ENCODE measurements around the gene CPED1. TPM values are rescaled to one million over a fixed set of nuclear protein-coding genes. Genes with fewer than 3 reads are reported as not detected.

Gene CPED1
- total RNA-seq, 1 donor from 2014 or later = not detected

DNA sequence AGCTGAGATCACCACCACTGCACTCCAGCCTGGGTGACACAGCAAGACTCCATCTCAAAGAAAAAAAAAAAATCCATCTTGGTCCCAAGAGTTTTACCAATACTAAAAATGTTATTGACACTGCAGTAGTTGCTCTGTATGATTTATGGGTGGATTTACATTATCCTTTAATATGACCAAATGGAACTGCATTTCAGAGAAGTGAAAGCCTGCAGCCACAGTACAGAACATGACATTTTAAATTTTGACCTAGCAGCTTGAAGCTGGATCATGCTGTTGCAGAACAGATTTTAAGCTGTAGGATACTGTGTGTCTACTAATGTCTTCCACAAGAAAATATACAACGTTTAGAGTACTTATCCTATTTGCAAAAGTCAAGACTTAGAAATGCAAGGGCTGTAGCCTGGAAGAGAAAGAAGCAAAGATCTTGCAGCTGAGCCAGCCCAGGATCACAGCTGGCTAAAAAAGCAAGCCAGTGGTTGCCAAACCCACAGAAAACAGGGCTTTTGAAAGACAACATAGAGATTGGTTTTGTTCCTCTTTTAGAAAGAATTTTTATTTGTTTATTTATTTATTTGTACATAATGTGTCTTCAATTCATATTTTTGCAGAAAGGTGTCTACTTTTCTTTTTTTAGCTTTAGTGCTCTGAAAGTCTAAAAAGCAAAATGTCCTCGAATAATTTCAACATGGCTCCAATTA, 285.1 kb downstream of the CPED1 start:
- no peak for DNase-seq
- no peak overlapping the region for H3K4me3 Mint-ChIP-seq (ENCODE audit: unreplicated experiment)
- no peaks in the 10 kb centered on the region for H3K27me3 Mint-ChIP-seq (ENCODE audit: unreplicated experiment)
- no peaks in the 10 kb centered on the region for H3K36me3 Mint-ChIP-seq (ENCODE audit: unreplicated experiment)
- no peaks in the 10 kb centered on the region for H3K9me3 Mint-ChIP-seq (ENCODE audit: unreplicated experiment)
- H3K4me1 Mint-ChIP-seq (ENCODE audit: low read depth, unreplicated experiment) = no peaks in the 10 kb centered on the region
- no peak overlapping the region for H3K27ac Mint-ChIP-seq (ENCODE audit: unreplicated experiment)
- TF ChIP-seq, protein P1, sequence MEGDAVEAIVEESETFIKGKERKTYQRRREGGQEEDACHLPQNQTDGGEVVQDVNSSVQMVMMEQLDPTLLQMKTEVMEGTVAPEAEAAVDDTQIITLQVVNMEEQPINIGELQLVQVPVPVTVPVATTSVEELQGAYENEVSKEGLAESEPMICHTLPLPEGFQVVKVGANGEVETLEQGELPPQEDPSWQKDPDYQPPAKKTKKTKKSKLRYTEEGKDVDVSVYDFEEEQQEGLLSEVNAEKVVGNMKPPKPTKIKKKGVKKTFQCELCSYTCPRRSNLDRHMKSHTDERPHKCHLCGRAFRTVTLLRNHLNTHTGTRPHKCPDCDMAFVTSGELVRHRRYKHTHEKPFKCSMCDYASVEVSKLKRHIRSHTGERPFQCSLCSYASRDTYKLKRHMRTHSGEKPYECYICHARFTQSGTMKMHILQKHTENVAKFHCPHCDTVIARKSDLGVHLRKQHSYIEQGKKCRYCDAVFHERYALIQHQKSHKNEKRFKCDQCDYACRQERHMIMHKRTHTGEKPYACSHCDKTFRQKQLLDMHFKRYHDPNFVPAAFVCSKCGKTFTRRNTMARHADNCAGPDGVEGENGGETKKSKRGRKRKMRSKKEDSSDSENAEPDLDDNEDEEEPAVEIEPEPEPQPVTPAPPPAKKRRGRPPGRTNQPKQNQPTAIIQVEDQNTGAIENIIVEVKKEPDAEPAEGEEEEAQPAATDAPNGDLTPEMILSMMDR (IDR thresholded peaks at IDR 0.05; ENCODE audit: partially characterized antibody, unreplicated experiment) = no peak

DNA sequence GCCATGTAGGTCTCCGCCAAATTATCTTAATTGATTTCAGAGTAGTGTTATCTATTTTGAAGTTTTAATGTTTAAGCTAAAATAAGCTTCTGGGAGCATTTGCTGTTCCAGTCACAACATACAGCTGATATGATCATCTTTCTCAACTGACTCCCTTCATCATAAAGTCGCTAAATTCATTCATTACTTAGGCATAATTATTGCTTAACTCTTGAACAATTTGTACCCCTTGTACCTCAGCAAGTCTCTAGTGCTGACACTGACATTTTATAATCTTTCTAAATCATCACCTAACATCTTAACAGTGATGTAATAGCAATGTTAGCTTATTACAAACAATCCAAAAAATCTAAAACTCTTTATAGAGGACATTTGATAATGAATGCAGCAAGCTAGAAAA, 286.0 kb downstream of the CPED1 start:
- H3K36me3 Mint-ChIP-seq (ENCODE audit: unreplicated experiment) = no peaks in the 10 kb centered on the region
- no peaks in the 10 kb centered on the region for H3K9me3 Mint-ChIP-seq (ENCODE audit: unreplicated experiment)
- no peak overlapping the region for H3K27ac Mint-ChIP-seq (ENCODE audit: unreplicated experiment)
- H3K4me1 Mint-ChIP-seq (ENCODE audit: low read depth, unreplicated experiment) = no peaks in the 10 kb centered on the region
- H3K4me3 Mint-ChIP-seq (ENCODE audit: unreplicated experiment) = no peak overlapping the region
- no peak for DNase-seq
- TF ChIP-seq, protein P1 (IDR thresholded peaks at IDR 0.05; ENCODE audit: partially characterized antibody, unreplicated experiment) = no peak
- H3K27me3 Mint-ChIP-seq (ENCODE audit: unreplicated experiment) = no peaks in the 10 kb centered on the region

DNA sequence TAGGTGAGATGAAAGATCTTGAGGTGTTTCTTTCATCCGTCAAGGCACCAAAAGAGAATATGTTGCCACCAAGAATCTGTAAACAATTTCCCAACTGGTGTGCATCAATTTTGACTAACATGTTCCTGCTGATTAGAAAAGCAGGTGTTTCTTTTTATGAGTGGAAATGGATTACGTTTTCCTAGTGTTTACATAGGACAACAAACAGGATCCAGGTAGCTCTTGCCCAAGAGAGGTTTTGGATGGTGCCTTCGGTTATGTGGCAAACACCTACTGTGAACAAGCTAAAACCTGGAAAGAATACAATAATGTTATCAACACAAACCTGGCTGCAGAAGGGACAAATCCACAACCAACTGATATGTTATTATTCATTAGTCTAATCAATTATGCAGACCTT, 286.7 kb downstream of the CPED1 start:
- TF ChIP-seq, protein P1 (IDR thresholded peaks at IDR 0.05; ENCODE audit: partially characterized antibody, unreplicated experiment) = no peak
- H3K36me3 Mint-ChIP-seq (ENCODE audit: unreplicated experiment) = no peaks in the 10 kb centered on the region
- H3K4me3 Mint-ChIP-seq (ENCODE audit: unreplicated experiment) = no peak overlapping the region

DNA sequence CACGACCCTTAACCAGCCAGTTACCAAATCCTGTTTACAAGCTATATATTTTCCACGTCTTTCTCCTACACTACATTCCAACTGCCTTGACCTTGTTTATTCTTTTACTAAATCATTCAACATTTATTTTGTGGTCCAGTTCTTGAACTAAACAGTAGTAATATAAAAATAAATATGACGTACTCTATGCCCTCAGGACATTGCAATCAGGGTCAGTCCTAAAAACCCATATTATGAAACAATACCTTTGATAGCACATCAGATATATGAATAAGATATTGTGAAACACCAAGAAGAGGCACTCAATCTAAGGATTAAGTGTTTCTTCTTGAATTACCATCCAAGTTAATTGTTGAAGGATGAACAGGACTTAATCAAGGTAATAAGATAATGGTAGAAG, 287.8 kb downstream of the CPED1 start:
- Mint-ChIP-seq H3K36me3 (ENCODE audit: unreplicated experiment) (no peaks in the 10 kb centered on the region), H3K27me3 (ENCODE audit: unreplicated experiment) (no peaks in the 10 kb centered on the region), H3K4me1 (ENCODE audit: low read depth, unreplicated experiment) (no peaks in the 10 kb centered on the region), H3K9me3 (ENCODE audit: unreplicated experiment) (no peaks in the 10 kb centered on the region), H3K4me3 (ENCODE audit: unreplicated experiment) (no peak overlapping the region), H3K27ac (ENCODE audit: unreplicated experiment) (no peak overlapping the region)
- DNase-seq = no peak
- TF ChIP-seq, protein P1 (IDR thresholded peaks at IDR 0.05; ENCODE audit: partially characterized antibody, unreplicated experiment) = no peak

More for the DNA sequence above, 286.7 kb downstream of the CPED1 start:
- no peaks in the 10 kb centered on the region for H3K4me1 Mint-ChIP-seq (ENCODE audit: low read depth, unreplicated experiment)
- no peaks in the 10 kb centered on the region for H3K27me3 Mint-ChIP-seq (ENCODE audit: unreplicated experiment)
- H3K9me3 Mint-ChIP-seq (ENCODE audit: unreplicated experiment) = no peaks in the 10 kb centered on the region
- H3K27ac Mint-ChIP-seq (ENCODE audit: unreplicated experiment) = no peak overlapping the region
- no peak for DNase-seq

DNA sequence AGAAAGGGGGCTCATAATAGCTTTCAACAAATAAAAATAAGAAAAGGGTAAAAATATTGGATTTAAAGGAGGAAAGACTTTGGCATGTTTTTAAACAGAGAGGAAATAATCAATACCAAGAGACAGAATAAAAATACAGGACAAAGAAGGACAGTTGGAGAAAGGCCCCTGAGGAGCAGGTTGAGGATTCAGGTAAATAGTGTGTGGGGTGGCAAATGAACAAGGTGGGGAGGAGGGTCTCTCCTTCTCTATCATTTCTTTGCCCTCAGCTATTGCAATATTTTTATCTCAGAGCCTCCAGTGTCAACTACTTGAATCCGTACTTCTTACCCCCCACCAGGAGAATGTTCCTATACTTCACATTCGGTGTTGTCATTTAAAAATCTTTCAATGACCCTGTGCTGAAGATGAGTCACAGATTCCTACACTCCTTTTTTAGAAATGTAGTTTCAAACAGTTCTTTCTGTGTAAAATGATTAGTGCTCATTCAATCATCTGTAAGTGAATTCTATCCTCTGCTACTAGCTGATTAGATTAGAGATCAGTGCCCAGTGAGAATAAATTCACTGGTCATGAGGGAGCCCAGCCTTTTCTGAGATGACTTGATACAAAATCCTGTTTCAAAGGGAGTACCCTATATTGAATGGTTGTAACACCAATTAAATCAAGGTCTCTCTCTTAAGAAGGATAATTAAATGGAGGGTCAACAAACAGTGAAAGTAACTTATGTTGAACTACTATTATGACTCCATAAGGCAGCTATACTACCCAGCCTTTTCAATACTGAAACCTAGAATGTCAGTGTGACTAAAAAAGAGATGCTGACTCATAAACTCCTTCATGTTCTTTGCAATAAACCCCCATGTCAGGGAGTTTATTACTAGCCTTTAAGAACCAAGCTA, 289.9 kb downstream of the CPED1 start:
- Mint-ChIP-seq H3K9me3 (ENCODE audit: unreplicated experiment) (no peaks in the 10 kb centered on the region), H3K36me3 (ENCODE audit: unreplicated experiment) (no peaks in the 10 kb centered on the region), H3K27ac (ENCODE audit: unreplicated experiment) (no peak overlapping the region), H3K4me3 (ENCODE audit: unreplicated experiment) (no peak overlapping the region), H3K27me3 (ENCODE audit: unreplicated experiment) (no peaks in the 10 kb centered on the region), H3K4me1 (ENCODE audit: low read depth, unreplicated experiment) (no peaks in the 10 kb centered on the region)
- TF ChIP-seq, protein P1 (IDR thresholded peaks at IDR 0.05; ENCODE audit: partially characterized antibody, unreplicated experiment) = no peak
- DNase-seq = no peak
